GM23248 (cell line): ENCODE measurements around the gene EGF.

Source experiments
- EZH2 ChIP-seq: fragments of 200-600 bp; sonication (generic); IDR thresholded peaks from 2 replicates; pipeline ENCODE4 v1.6.1; 2018; ENCODE audit warnings: antibody characterized with exemption, mild to moderate bottlenecking; ENCODE audit not compliant: insufficient read depth, poor library complexity, severe bottlenecking
- EZH2phosphoT487 ChIP-seq: fragments of 200-600 bp; sonication (generic); IDR thresholded peaks from 2 replicates; pipeline ENCODE4 v1.6.1; 2018; ENCODE audit warnings: antibody characterized with exemption, moderate library complexity, mild to moderate bottlenecking, low read depth; ENCODE audit not compliant: insufficient read depth

DNA sequence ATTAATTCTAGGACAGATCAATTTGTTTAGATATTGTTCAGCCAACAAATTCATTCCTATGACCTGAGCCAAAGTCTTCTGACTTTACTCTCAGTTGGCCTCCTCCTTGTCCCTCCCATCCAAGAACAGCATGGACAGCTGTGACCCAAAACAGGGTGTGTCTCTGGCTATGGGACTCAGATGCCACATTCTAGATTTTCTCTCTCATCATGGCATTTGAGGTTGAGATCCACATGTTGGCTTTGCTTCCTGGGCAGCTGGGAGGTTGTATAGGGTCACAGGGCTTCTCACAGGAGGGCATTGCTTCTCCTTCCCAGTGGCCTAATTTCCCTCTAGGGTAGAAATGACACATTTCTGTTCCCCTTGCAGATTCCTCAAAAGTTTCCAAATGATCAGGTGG is 22.6 kb upstream of the EGF start:
- TF ChIP-seq EZH2 (no peak), EZH2phosphoT487 (no peak)
